CD4-positive, alpha-beta T cell (primary cell): ENCODE results near the gene ORAI3. TPM values are rescaled to one million over a fixed set of nuclear protein-coding genes. Genes with fewer than 3 reads are reported as not detected.

Source experiments
- ATAC-seq: fragments of 200-7000 bp; cut with Tn5 transposase; one replicate; pipeline ENCODE4 v1.10.0; 2022; ENCODE audit warnings: mild to moderate bottlenecking; ENCODE audit not compliant: poor library complexity
- CTCF ChIA-PET: fragments of 350-600 bp; sonication (Branson Sonifier 250); formaldehyde crosslinking; loops from one replicate; lab custom pipeline; 2021; ENCODE audit warnings: antibody characterized with exemption, inconsistent platforms; lab: Charles Lee
- POLR2A ChIA-PET: fragments of 350-600 bp; sonication (Branson Sonifier 250); formaldehyde crosslinking; loops from one replicate; lab custom pipeline; 2021; ENCODE audit warnings: antibody characterized with exemption, inconsistent platforms; lab: Charles Lee
- DNase-seq, 14 experiments: peaks; one replicate each; pipeline ENCODE4 v3.0.0-alpha.2; 2013 to 2020; ENCODE audit warnings: mixed read lengths in 2 of 14
- H3K27ac ChIP-seq, 2 donors: one replicate each; pipeline versions ENCODE4 v1.5.1 to v1.7.0; 2013; ENCODE audit warnings: low read length in 2 of 2, low read depth in 1 of 2, mild to moderate bottlenecking in 1 of 2
- H3K27me3 ChIP-seq, 2 experiments: 1 replicate in 1 of 2; 2 replicates in 1 of 2; pipeline versions ENCODE4 v1.6.1 to v1.7.0; 2013; ENCODE audit warnings: low read length in 2 of 2, control low read depth in 1 of 2, mild to moderate bottlenecking in 1 of 2, moderate library complexity in 1 of 2; ENCODE audit not compliant: insufficient read depth in 2 of 2, control insufficient read depth in 1 of 2
- H3K36me3 ChIP-seq: one replicate; pipeline ENCODE4 v1.6.1; 2013; ENCODE audit warnings: low read length, control low read depth; ENCODE audit not compliant: insufficient read depth
- H3K4me1 ChIP-seq: one replicate; pipeline ENCODE4 v1.6.1; 2013; ENCODE audit warnings: low read length, control low read depth; ENCODE audit not compliant: insufficient read depth
- H3K4me3 ChIP-seq: one replicate; pipeline ENCODE4 v1.5.1; 2013; ENCODE audit warnings: mild to moderate bottlenecking, low read length, moderate library complexity
- H3K9me3 ChIP-seq, 2 experiments: 1 replicate in 1 of 2; 2 replicates in 1 of 2; pipeline versions ENCODE4 v1.6.1 to v1.7.0; 2013; ENCODE audit warnings: low read length in 2 of 2, mild to moderate bottlenecking in 2 of 2, control low read depth in 1 of 2, moderate library complexity in 1 of 2; ENCODE audit not compliant: control insufficient read depth in 1 of 2, insufficient read depth in 1 of 2
- H3K27ac Mint-ChIP-seq: one replicate; pipeline ENCODE4 v1.8.0; 2020; ENCODE audit warnings: mixed read lengths
- H3K27me3 Mint-ChIP-seq: one replicate; pipeline ENCODE4 v1.8.0; 2021; ENCODE audit warnings: mixed read lengths
- H3K36me3 Mint-ChIP-seq: one replicate; pipeline ENCODE4 v1.8.0; 2021; ENCODE audit warnings: low read depth, mixed read lengths
- H3K4me1 Mint-ChIP-seq: one replicate; pipeline ENCODE4 v1.8.0; 2021; ENCODE audit warnings: low read depth, mixed read lengths
- H3K4me3 Mint-ChIP-seq: one replicate; pipeline ENCODE4 v1.8.0; 2020; ENCODE audit warnings: mild to moderate bottlenecking, mixed read lengths
- H3K9me3 Mint-ChIP-seq: one replicate; pipeline ENCODE4 v1.8.0; 2020; ENCODE audit warnings: mixed read lengths
- CTCF ChIP-seq: fragments of 200-600 bp; IDR thresholded peaks from one replicate; pipeline ENCODE4 v1.8.0; 2022; ENCODE audit warnings: antibody characterized with exemption, mild to moderate bottlenecking
- intact Hi-C, 2 experiments: fragments of 100-400 bp; cut with DNase I in 1 of 2; cut with micrococcal nuclease in 1 of 2; formaldehyde crosslinking; loops; one replicate each; pipeline versions ENCODE4 v1.15.1 to v1.9.0; 2023 to 2025; cut with DNase I, micrococcal nuclease
- total RNA-seq, 174 experiments: library from RNA in 2 of 174; stranded (reverse) in 2 of 174; gene quantifications; one replicate each; pipeline ENCODE4 v1.2.3 and lab custom pipeline; 2021 to 2026

Gene ORAI3
- total RNA-seq, 2 experiments from 2014 or later = 3.0 to 4.5 TPM

DNA sequence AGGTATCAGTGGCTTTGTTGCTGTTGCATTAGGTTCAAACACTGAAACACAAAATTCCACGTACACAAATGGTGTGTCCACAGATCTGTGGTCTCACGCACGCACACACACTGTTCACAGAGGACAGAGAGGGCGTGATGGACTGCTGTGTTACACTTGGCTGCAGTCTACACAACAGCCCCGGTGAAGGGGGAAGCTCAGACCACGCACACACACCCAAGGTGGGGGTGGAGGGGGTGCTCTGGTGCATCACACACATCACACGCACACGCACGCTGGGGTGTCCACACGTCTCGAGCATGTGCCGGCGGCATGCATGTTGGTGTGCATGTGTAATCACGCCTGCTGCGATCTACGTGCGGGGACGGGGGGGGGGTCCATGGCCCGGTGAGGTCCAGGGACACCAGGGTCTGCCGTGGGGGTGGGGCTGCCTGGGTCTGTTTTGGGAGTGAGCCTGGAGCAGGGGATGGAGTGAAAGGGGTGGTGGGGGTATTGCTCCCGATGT lies 43.5 kb downstream of the ORAI3 start:
- TF ChIP-seq CTCF = no peak
- no peak overlapping the region for H3K27ac ChIP-seq
- Mint-ChIP-seq H3K36me3 (no peaks in the 10 kb centered on the region), H3K9me3 (no peaks in the 10 kb centered on the region), H3K4me3 (no peak overlapping the region), H3K27ac (no peak overlapping the region), H3K4me1 (peaks cover 3% of the 10 kb centered on the region), H3K27me3 (no peaks in the 10 kb centered on the region)
- ATAC-seq = no peak
- DNase-seq = no peak
- intact Hi-C loops = no loop called here
- no peaks in the 10 kb centered on the region for H3K9me3 ChIP-seq
- no peak overlapping the region for H3K4me3 ChIP-seq
- H3K36me3 ChIP-seq = no peaks in the 10 kb centered on the region
- peaks cover 9% of the 10 kb centered on the region for H3K4me1 ChIP-seq
- POLR2A ChIA-PET = no interaction called here
- CTCF ChIA-PET = no interaction called here
- H3K27me3 ChIP-seq = no peaks in the 10 kb centered on the region

- Mint-ChIP-seq H3K36me3 (no peaks in the 10 kb centered on the region), H3K4me3 (no peak overlapping the region), H3K27ac (no peak overlapping the region), H3K27me3 (no peaks in the 10 kb centered on the region), H3K4me1 (peaks cover 3% of the 10 kb centered on the region), H3K9me3 (no peaks in the 10 kb centered on the region)
- no peaks in the 10 kb centered on the region for H3K36me3 ChIP-seq
- ChIA-PET POLR2A (no interaction called here), CTCF (no interaction called here)
- no peaks in the 10 kb centered on the region for H3K27me3 ChIP-seq
- H3K27ac ChIP-seq = no peak overlapping the region
- ATAC-seq = no peak
- H3K9me3 ChIP-seq = no peaks in the 10 kb centered on the region
- H3K4me1 ChIP-seq = peaks cover 13% of the 10 kb centered on the region
- intact Hi-C loops = no loop called here
- H3K4me3 ChIP-seq = no peak overlapping the region
- no peak for DNase-seq
- TF ChIP-seq CTCF = no peak
These were observed 44.3 kb downstream of the ORAI3 start for GRCh38 chr16:30992931-30993816.

GRCh38 chr16:30995927-30996323 lies 47.1 kb downstream of the ORAI3 start:
- TF ChIP-seq CTCF = no peak
- Histone ChIP-seq H3K4me1 (peaks cover 13% of the 10 kb centered on the region), H3K4me3 (no peak overlapping the region), H3K27ac (no peak overlapping the region), H3K27me3 (no peaks in the 10 kb centered on the region), H3K36me3 (no peaks in the 10 kb centered on the region), H3K9me3 (no peaks in the 10 kb centered on the region)
- no peak for ATAC-seq
- Mint-ChIP-seq H3K27ac (no peak overlapping the region), H3K4me3 (peak overlapping the region; percentile 78), H3K4me1 (peaks cover 3% of the 10 kb centered on the region), H3K9me3 (no peaks in the 10 kb centered on the region), H3K36me3 (no peaks in the 10 kb centered on the region), H3K27me3 (no peaks in the 10 kb centered on the region)
- POLR2A ChIA-PET = no interaction called here
- DNase-seq = no peak
- CTCF ChIA-PET = no interaction called here
- intact Hi-C loops = loop anchor here in 1 of 2 experiments (2.0 kb wide), 1 partner anchor 39 kb away; no protein-coding TSS in a partner anchor
